DMS114 treated with DMSO at 0.1 percent for 48 hours (cell line): ENCODE measurements around the gene MAP1LC3B2.

Experiments
- DNase-seq: peaks from one replicate; lab custom pipeline; 2025; ENCODE audit not compliant: unreplicated experiment; lab: John Stamatoyannopoulos, UW

Gene MAP1LC3B2

GRCh38 chr12:116537101-116537904 is 21.9 kb upstream of the MAP1LC3B2 start:
- DNase-seq: no peak

GRCh38 chr12:116538076-116538591 is 21.0 kb upstream of the MAP1LC3B2 start:
- no peak for DNase-seq

GRCh38 chr12:116538682-116539305 is 20.4 kb upstream of the MAP1LC3B2 start:
- no peak for DNase-seq

GRCh38 chr12:116539361-116539771 is 19.8 kb upstream of the MAP1LC3B2 start:
- DNase-seq: no peak

GRCh38 chr12:116539905-116540482 is 19.2 kb upstream of the MAP1LC3B2 start:
- DNase-seq: no peak

- no peak for DNase-seq
Measured at GRCh38 chr12:116540622-116541152, 18.5 kb upstream of the MAP1LC3B2 start.

- no peak for DNase-seq
Measured at GRCh38 chr12:116541547-116542344, 17.4 kb upstream of the MAP1LC3B2 start.

GRCh38 chr12:116542345-116542956 is 16.7 kb upstream of the MAP1LC3B2 start:
- DNase-seq: no peak

- no peak for DNase-seq
Measured at GRCh38 chr12:116544656-116545055, 14.5 kb upstream of the MAP1LC3B2 start.

- DNase-seq: no peak
Measured at GRCh38 chr12:116545144-116545543, 14.0 kb upstream of the MAP1LC3B2 start.

GRCh38 chr12:116545936-116546335 is 13.2 kb upstream of the MAP1LC3B2 start:
- no peak for DNase-seq

GRCh38 chr12:116547955-116548501 is 11.2 kb upstream of the MAP1LC3B2 start:
- no peak for DNase-seq

GRCh38 chr12:116549993-116550392 is 9.2 kb upstream of the MAP1LC3B2 start:
- no peak for DNase-seq

- DNase-seq: no peak
Measured at GRCh38 chr12:116551151-116551550, 8.0 kb upstream of the MAP1LC3B2 start.

GRCh38 chr12:116551619-116551951 is 7.6 kb upstream of the MAP1LC3B2 start:
- DNase-seq: no peak

- DNase-seq: no peak
Measured at GRCh38 chr12:116551952-116552772, 7.0 kb upstream of the MAP1LC3B2 start.

- DNase-seq: no peak
Measured at GRCh38 chr12:116552773-116553373, 6.3 kb upstream of the MAP1LC3B2 start.

GRCh38 chr12:116556356-116556952 is 2.7 kb upstream of the MAP1LC3B2 start:
- no peak for DNase-seq
